Measurements from ENCODE around the gene MRPL49.
"Not testable (repeated sequence)": the region's sequence is repeated elsewhere in the genome, so short reads cannot be mapped to it uniquely, and the experiment has no call there.

The MRPL49 gene

GRCh38 chr11:65117206-65118096, 4.7 kb upstream of the MRPL49 start, which contains the start of gene ZNHIT2:
ZNHIT2 (minus strand) TSS chr11:65117701; CDS start chr11:65117653, 48 bp downstream.
- Histone ChIP-seq H3K4me2 (peak within 1 kb of the TSS; percentile 91 to 100 (median 98)), H4K20me1 (peaks cover 0 to 65% (median 38%) of the 10 kb centered on the region in 11 experiments; a peak in 16 of 22 replicates), H3K27ac (peak within 1 kb of the TSS; percentile 74 to 90 (median 87)), H3K4me3 (peak within 1 kb of the TSS; percentile 73 to 94 (median 87)), H3K9me3 (replicated peaks in 1 of 11) (no peaks in the 10 kb centered on the region), H3K36me3 (peaks cover 34 to 57% (median 49%) of the 10 kb centered on the region in 11 experiments), H3K27me3 (no peaks in the 10 kb centered on the region), H3K9ac (peak within 1 kb of the TSS; percentile 88 to 99 (median 93)), H3K4me1 (peaks cover 54 to 81% (median 67%) of the 10 kb centered on the region in 10 experiments)
- peak in 9 of 11 experiments; percentile 48 to 89 (median 72); a peak in 15 of 22 replicates for TF ChIP-seq Cebpa-rat (IDR thresholded peaks at IDR 0.05)

- Histone ChIP-seq H3K9me3 (replicated peaks in 1 of 11) (no peaks in the 10 kb centered on the region), H3K9ac (peak overlapping the region in 10 of 11 experiments; percentile 43 to 99 (median 94); a peak in 16 of 22 replicates), H3K36me3 (peaks cover 34 to 57% (median 49%) of the 10 kb centered on the region in 11 experiments), H3K4me2 (peak overlapping the region in 4 of 11 experiments; percentile 16 to 95 (median 60); a peak in 4 of 22 replicates), H3K27ac (no peak overlapping the region; a peak in 1 of 22 replicates), H3K27me3 (no peaks in the 10 kb centered on the region), H3K4me1 (peaks cover 56 to 81% (median 67%) of the 10 kb centered on the region in 10 experiments), H4K20me1 (peaks cover 0 to 65% (median 38%) of the 10 kb centered on the region in 11 experiments; a peak in 16 of 22 replicates), H3K4me3 (no peak overlapping the region)
- no peak for TF ChIP-seq Cebpa-rat (IDR thresholded peaks at IDR 0.05)
Measured at GRCh38 chr11:65118097-65118837, 3.9 kb upstream of the MRPL49 start.

- H3K27ac ChIP-seq: peak overlapping the region in 2 of 11 experiments; percentile 93 to 96; a peak in 3 of 22 replicates
- H3K4me3 ChIP-seq; H3K9me3 ChIP-seq (replicated peaks in 1 of 11); H3K27me3 ChIP-seq: not testable (repeated sequence)
- 0 out of 22 replicates have a peak, but pooled peaks of 3 of the 11 experiments have one; percentile 9 to 23 (median 20) for TF ChIP-seq Cebpa-rat (IDR thresholded peaks at IDR 0.05)
- peaks cover 0 to 65% (median 38%) of the 10 kb centered on the region in 11 experiments; a peak in 16 of 22 replicates for H4K20me1 ChIP-seq
- peak overlapping the region; percentile 91 to 99 (median 94); a peak in 18 of 22 replicates for H3K9ac ChIP-seq
- peak overlapping the region in 10 of 11 experiments; percentile 7 to 97 (median 94); a peak in 16 of 22 replicates for H3K4me2 ChIP-seq
- peaks cover 34 to 61% (median 51%) of the 10 kb centered on the region in 11 experiments for H3K36me3 ChIP-seq
- peaks cover 55 to 81% (median 66%) of the 10 kb centered on the region in 10 experiments for H3K4me1 ChIP-seq
Measured at GRCh38 chr11:65118891-65119669, 3.0 kb upstream of the MRPL49 start.

- Histone ChIP-seq H3K27me3 (no peaks in the 10 kb centered on the region), H4K20me1 (peaks cover 0 to 64% (median 38%) of the 10 kb centered on the region in 11 experiments; a peak in 16 of 22 replicates), H3K9me3 (replicated peaks in 1 of 11) (no peaks in the 10 kb centered on the region), H3K27ac (peak overlapping the region in 4 of 11 experiments; percentile 15 to 96 (median 92); a peak in 4 of 22 replicates), H3K4me1 (peaks cover 53 to 81% (median 65%) of the 10 kb centered on the region in 10 experiments), H3K4me2 (peak overlapping the region; percentile 7 to 97 (median 95); a peak in 21 of 22 replicates), H3K4me3 (0 out of 20 replicates have a peak overlapping the region, but pooled peaks of 2 of the 10 experiments have one; percentile 86 to 94), H3K9ac (peak overlapping the region; percentile 91 to 99 (median 94); a peak in 21 of 22 replicates), H3K36me3 (peaks cover 39 to 66% (median 57%) of the 10 kb centered on the region in 11 experiments)
- no peak for TF ChIP-seq Cebpa-rat (IDR thresholded peaks at IDR 0.05)
Measured at GRCh38 chr11:65119670-65119995, 2.5 kb upstream of the MRPL49 start.

GRCh38 chr11:65120831-65121230, 1.3 kb upstream of the MRPL49 start:
- Histone ChIP-seq H3K36me3 (peaks cover 51 to 67% (median 59%) of the 10 kb centered on the region in 11 experiments), H3K9me3 (replicated peaks in 1 of 11) (no peaks in the 10 kb centered on the region), H4K20me1 (peaks cover 0 to 59% (median 32%) of the 10 kb centered on the region in 11 experiments; a peak in 16 of 22 replicates), H3K27me3 (no peaks in the 10 kb centered on the region), H3K4me3 (peak overlapping the region; percentile 82 to 99 (median 89)), H3K4me2 (peak overlapping the region; percentile 85 to 98 (median 95)), H3K4me1 (peaks cover 44 to 72% (median 58%) of the 10 kb centered on the region in 10 experiments), H3K27ac (peak overlapping the region; percentile 85 to 97 (median 93); a peak in 21 of 22 replicates), H3K9ac (peak overlapping the region; percentile 91 to 99 (median 94))
- TF ChIP-seq Cebpa-rat (IDR thresholded peaks at IDR 0.05): no peak

- no peaks in the 10 kb centered on the region for H3K27me3 ChIP-seq
- H3K27ac ChIP-seq: peak overlapping the region; percentile 85 to 97 (median 93)
- peak overlapping the region; percentile 91 to 99 (median 94) for H3K9ac ChIP-seq
- H4K20me1 ChIP-seq: peaks cover 0 to 55% (median 31%) of the 10 kb centered on the region in 11 experiments; a peak in 17 of 22 replicates
- H3K4me3 ChIP-seq: peak overlapping the region; percentile 82 to 99 (median 89)
- peaks cover 56 to 67% (median 60%) of the 10 kb centered on the region in 11 experiments for H3K36me3 ChIP-seq
- H3K4me1 ChIP-seq: peaks cover 38 to 66% (median 51%) of the 10 kb centered on the region in 10 experiments
- H3K4me2 ChIP-seq: peak overlapping the region; percentile 85 to 98 (median 95)
- H3K9me3 ChIP-seq (replicated peaks in 1 of 11): no peaks in the 10 kb centered on the region
- TF ChIP-seq Cebpa-rat (IDR thresholded peaks at IDR 0.05): no peak
Measured at GRCh38 chr11:65121447-65121864, 665 bp upstream of the MRPL49 start.

GRCh38 chr11:65124480-65125196, 2.5 kb downstream of the MRPL49 start:
- no peaks in the 10 kb centered on the region for H3K9me3 ChIP-seq (replicated peaks in 1 of 11)
- H3K4me2 ChIP-seq: peak overlapping the region in 4 of 11 experiments; percentile 3 to 86 (median 40); a peak in 5 of 22 replicates
- H3K27me3 ChIP-seq: no peaks in the 10 kb centered on the region
- peak overlapping the region in 5 of 11 experiments; percentile 5 to 25 (median 20); a peak in 2 of 22 replicates for H3K9ac ChIP-seq
- peaks cover 2 to 61% (median 33%) of the 10 kb centered on the region in 11 experiments; a peak in 19 of 22 replicates for H4K20me1 ChIP-seq
- no peak overlapping the region for H3K27ac ChIP-seq
- peaks cover 68 to 78% (median 73%) of the 10 kb centered on the region in 11 experiments for H3K36me3 ChIP-seq
- no peak overlapping the region for H3K4me3 ChIP-seq
- TF ChIP-seq Cebpa-rat (IDR thresholded peaks at IDR 0.05): no peak
- H3K4me1 ChIP-seq: peaks cover 29 to 50% (median 38%) of the 10 kb centered on the region in 10 experiments
